PC-3 (cell line): Measurements from ENCODE around the gene SOAT1.
"Not testable (repeated sequence)": the region's sequence is repeated elsewhere in the genome, so short reads cannot be mapped to it uniquely, and the experiment has no call there.

Source experiments
- CTCF ChIP-seq: fragments of 300-600 bp; sonication (generic); conservative IDR thresholded peaks from 2 replicates; pipeline ENCODE4 v1.5.1; 2017; ENCODE audit warnings: antibody characterized with exemption, low read depth, mild to moderate bottlenecking, low read length
- EZH2 ChIP-seq: fragments of 300-600 bp; sonication (generic); IDR thresholded peaks from one replicate; pipeline ENCODE4 v1.6.1; 2017; ENCODE audit warnings: antibody characterized with exemption, mild to moderate bottlenecking, low read length; ENCODE audit not compliant: unreplicated experiment

GRCh38 chr1:179361631-179362030 lies 68.0 kb downstream of the SOAT1 start:
- not testable (repeated sequence) for TF ChIP-seq CTCF, EZH2
